ENCODE results near the gene MAP2. TPM values are rescaled to one million over a fixed set of nuclear protein-coding genes. Genes with fewer than 3 reads are reported as not detected.

The MAP2 gene
- total and polyA plus RNA-seq, 7 donors = 0.72 to 6.5 (median 1.8) TPM

GRCh38 chr2:209382775-209383174 lies 41.1 kb upstream of the MAP2 start:
- Histone ChIP-seq H3K9me3 (no peaks in the 10 kb centered on the region), H3K27me3 (ENCODE audit: insufficient read depth in 3 of 3, low read length in 2 of 3) (no peaks in the 10 kb centered on the region), H3K36me3 (ENCODE audit: insufficient read depth in 1 of 2, low read depth in 1 of 2) (no peaks in the 10 kb centered on the region), H3K4me3 (no peak overlapping the region), H3K27ac (no peak overlapping the region), H3K4me1 (no peaks in the 10 kb centered on the region)
- no peak for ATAC-seq
- no peak for TF ChIP-seq CTCF (IDR thresholded peaks at IDR 0.05)
- no peak for DNase-seq
- intact Hi-C loops (cut with DNase I) = no loop called here

GRCh38 chr2:209383212-209383611 lies 40.6 kb upstream of the MAP2 start:
- H3K9me3 ChIP-seq = no peaks in the 10 kb centered on the region

GRCh38 chr2:209387389-209387788 lies 36.5 kb upstream of the MAP2 start:
- Histone ChIP-seq H3K27me3 (ENCODE audit: insufficient read depth in 3 of 3, low read length in 2 of 3) (no peaks in the 10 kb centered on the region), H3K9me3 (no peaks in the 10 kb centered on the region), H3K36me3 (ENCODE audit: insufficient read depth in 1 of 2, low read depth in 1 of 2) (no peaks in the 10 kb centered on the region), H3K4me3 (no peak overlapping the region), H3K27ac (no peak overlapping the region), H3K4me1 (no peaks in the 10 kb centered on the region)
- DNase-seq (peak in 1 of 2 donors; percentile 35), ATAC-seq (no peak)
- no peak for TF ChIP-seq CTCF (IDR thresholded peaks at IDR 0.05)
- 94 to 97% (median 97%) methylated on average over 23 to 34 of the region's 34 CpGs for WGBS, 3 donors
- intact Hi-C loops (cut with DNase I) = no loop called here

More at GRCh38 chr2:209383212-209383611, 40.6 kb upstream of the MAP2 start:
- H3K36me3 ChIP-seq (ENCODE audit: insufficient read depth in 1 of 2, low read depth in 1 of 2) = no peaks in the 10 kb centered on the region
- no peaks in the 10 kb centered on the region for H3K4me1 ChIP-seq
- no peak for ATAC-seq
- intact Hi-C loops (cut with DNase I) = no loop called here
- H3K4me3 ChIP-seq = no peak overlapping the region
- H3K27me3 ChIP-seq (ENCODE audit: insufficient read depth in 3 of 3, low read length in 2 of 3) = no peaks in the 10 kb centered on the region
- no peak for TF ChIP-seq CTCF (IDR thresholded peaks at IDR 0.05)
- DNase-seq = no peak
- no peak overlapping the region for H3K27ac ChIP-seq

GRCh38 chr2:209388446-209389037 lies 35.3 kb upstream of the MAP2 start:
- ATAC-seq = no peak
- H3K4me3 ChIP-seq = no peak overlapping the region
- no peaks in the 10 kb centered on the region for H3K4me1 ChIP-seq
- no peaks in the 10 kb centered on the region for H3K27me3 ChIP-seq (ENCODE audit: insufficient read depth in 3 of 3, low read length in 2 of 3)
- intact Hi-C loops (cut with DNase I) = no loop called here
- H3K36me3 ChIP-seq (ENCODE audit: insufficient read depth in 1 of 2, low read depth in 1 of 2) = no peaks in the 10 kb centered on the region
- no peak for TF ChIP-seq CTCF (IDR thresholded peaks at IDR 0.05)
- no peak overlapping the region for H3K27ac ChIP-seq
- no peaks in the 10 kb centered on the region for H3K9me3 ChIP-seq
- no peak for DNase-seq
- WGBS, 3 donors = 75 to 80% (median 76%) methylated on average over 4 of the region's 4 CpGs

- 42 to 52% (median 46%) methylated on average over 5 of the region's 5 CpGs for WGBS, 3 donors
- ATAC-seq = no peak
- no peaks in the 10 kb centered on the region for H3K9me3 ChIP-seq
- no peak for DNase-seq
- H3K27ac ChIP-seq = no peak overlapping the region
- H3K36me3 ChIP-seq (ENCODE audit: insufficient read depth in 1 of 2, low read depth in 1 of 2) = no peaks in the 10 kb centered on the region
- no peak for TF ChIP-seq CTCF (IDR thresholded peaks at IDR 0.05)
- H3K4me3 ChIP-seq = no peak overlapping the region
- H3K27me3 ChIP-seq (ENCODE audit: insufficient read depth in 3 of 3, low read length in 2 of 3) = no peaks in the 10 kb centered on the region
- intact Hi-C loops (cut with DNase I) = no loop called here
- H3K4me1 ChIP-seq = no peaks in the 10 kb centered on the region
Measured at GRCh38 chr2:209389171-209389618, 34.7 kb upstream of the MAP2 start.

Measured in psoas muscle (tissue), 8 donors.